NCI-H460 (cell line): ENCODE results near the gene PCMT1. TPM values are rescaled to one million over a fixed set of nuclear protein-coding genes. Genes with fewer than 3 reads are reported as not detected.
A peak's percentile ranks its signal among the peaks of the same experiment; 100 is the strongest.
"Not testable (repeated sequence)": the region's sequence is repeated elsewhere in the genome, so short reads cannot be mapped to it uniquely, and the experiment has no call there.

Experiments used
- DNase-seq: peaks from one replicate; pipeline ENCODE4 v3.0.0-alpha.2; 2016; ENCODE audit warnings: low read depth; ENCODE audit errors: extremely low read depth
- total RNA-seq: library from RNA; depleted of rRNA; stranded (reverse); fragments of >200 nt; shearing (Covaris generic); gene quantifications from 2 replicates; pipeline ENCODE4 v1.2.3, GENCODE V29; 2014

PCMT1 gene
- total RNA-seq, 1 experiment from 2014 or later = 86.6 TPM

DNA sequence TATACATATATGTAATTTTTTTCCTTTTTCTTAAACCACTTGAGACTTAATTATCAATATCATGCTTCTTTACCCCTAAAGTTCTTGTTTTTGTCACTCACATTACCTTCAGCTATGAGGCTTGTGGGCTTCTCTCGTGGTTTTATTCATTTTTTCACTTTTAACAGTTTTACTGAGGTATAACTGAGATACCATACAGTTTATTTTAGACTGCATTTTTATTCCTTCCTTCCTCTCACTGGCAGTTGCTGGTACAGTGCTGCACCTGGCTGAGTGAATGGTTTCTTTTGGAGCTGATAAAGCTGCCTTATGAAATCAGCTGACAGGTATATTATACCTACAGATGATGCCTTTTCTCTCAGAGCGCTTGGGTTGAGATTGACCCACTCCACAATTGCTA is 60.3 kb downstream of the PCMT1 start:
- DNase-seq = no peak

DNA sequence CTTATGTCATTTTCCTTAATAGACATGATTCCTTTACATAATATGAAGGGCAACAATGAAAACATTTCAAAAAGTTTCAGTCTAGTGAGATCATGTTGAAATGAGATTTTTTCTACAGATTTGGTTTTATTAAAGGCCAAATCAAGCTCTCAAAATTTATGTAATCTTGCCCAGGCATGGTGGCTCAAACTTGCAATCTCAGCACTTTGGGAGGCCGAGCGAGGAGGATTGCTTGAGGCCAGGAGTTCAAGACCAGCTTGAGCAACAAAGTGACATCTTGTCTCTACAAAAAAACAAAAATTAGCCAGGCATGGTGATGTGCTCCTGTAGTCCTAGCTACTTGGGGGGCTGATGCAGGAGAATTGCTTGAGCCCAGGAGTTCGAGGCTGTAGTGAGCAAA is 63.8 kb downstream of the PCMT1 start:
- no peak for DNase-seq

DNA sequence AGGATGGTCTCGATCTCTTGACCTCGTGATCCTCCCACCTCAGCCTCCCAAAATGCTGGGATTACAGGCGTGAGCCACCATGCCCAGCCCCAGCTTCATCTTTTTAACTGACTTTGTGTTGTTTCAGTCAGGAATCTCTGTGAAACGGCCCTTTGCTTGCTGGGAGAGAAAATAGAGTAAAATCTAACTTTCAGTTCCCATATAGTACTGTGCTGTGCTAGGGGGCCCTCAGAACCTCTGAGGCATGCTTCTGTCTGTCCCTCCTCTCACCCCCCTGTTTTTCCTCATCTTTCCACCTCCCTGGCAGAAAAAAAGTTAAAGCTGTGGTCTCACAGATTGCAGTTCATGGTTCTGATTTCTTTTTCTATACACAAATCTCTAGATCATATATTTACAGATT is 66.2 kb downstream of the PCMT1 start:
- DNase-seq = no peak

DNA sequence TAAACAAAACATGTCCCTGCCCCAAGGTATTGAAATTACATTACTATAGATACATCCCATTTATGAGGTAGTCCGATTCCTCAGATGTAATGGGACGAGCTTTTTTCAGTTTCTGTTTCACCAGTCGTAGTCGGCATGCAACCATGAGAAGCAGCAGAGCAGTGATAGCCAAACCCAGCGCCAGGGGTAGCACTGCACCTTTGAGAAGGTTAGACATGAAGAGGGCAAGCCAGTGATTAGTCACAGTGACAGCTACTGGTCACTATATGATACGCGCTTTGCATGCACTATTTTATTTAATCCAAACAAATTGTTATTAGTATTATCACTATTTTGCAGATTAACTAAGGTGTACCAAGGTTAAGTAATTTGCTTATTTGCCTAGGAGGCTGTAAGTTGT is 71.0 kb downstream of the PCMT1 start:
- DNase-seq = no peak

DNA sequence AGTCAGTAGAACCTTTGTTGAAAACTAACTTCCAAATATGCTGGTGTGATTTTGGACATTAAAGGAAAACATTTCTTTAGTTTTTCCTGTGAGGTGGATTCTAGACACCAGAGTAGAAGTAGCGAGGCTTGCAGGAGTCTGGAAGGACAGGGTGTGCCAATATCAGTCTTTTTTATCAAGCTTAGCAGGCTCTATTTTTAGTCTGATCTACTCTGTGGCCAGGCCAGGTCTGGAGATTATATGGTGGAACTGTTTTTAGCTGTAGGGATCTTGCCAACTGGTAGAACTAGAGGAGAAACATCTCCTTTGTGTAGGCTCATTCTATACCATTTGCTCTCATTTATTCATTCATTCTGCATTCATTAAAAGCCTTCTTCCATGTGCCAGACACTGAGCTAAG is 72.0 kb downstream of the PCMT1 start:
- DNase-seq = no peak

DNA sequence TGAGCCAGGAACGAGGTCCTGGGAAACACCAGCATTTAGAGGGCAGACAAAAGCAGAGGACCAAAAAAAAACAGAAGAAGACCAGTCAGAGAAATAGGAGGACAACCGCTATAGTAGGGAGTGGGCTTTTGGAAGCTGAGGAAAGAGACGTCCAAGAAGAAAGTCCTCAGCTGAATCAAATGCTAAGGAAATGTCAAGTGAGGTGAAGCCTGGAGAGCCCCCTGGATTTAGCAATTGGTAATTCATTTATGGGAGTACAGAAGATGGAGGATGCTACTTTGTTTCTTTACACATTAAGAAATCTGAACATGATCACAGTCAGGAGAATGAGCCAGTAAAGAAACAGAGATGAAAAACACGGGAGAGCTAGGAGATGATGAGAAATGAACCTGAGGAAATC is 73.5 kb downstream of the PCMT1 start:
- no peak for DNase-seq

DNA sequence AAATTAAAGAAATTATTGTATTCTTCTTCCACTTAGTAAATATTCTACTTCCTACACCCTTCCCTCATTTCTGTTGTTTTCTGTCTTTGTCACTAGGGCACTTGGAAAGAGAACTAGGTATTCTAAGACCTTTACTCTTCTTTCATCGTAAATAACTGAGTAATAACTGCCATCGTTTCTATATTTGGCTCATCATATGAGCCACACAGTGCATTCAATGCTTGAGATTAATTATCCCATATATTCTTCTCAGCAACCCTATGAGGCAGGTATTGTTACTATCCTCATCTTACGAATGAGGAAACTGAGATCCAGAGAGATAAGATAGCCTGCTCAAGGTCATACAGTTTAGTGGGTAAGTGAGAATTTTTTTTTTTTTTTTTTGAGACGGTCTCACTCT is 75.8 kb downstream of the PCMT1 start:
- DNase-seq = no peak

DNA sequence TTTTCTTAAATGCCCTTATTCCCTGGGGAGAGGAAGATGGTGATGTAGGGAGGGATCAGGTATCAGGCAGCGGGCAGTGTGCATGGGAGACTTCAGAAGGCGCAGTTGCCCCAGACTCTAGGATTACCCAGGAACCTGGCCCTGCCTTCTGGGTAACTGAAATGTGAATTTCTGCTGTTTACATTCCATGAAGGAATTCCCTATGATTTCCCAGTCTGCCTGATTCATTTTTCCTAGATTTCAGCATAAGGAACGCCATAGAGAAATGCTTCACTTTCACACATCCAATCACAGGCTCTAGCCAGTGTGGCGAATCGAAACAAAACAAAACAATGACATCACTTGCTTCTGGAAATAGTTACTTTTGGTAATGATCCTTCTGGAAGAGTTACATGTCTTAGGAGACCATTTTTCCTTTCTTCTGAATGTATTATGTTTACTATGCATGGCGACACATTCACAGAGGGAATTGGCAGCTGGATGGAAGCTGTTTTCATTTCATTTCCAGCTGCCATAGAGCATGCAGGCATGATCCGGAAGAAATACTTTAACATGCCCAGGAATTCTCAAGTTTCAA is 81.3 kb downstream of the PCMT1 start:
- DNase-seq = no peak

DNA sequence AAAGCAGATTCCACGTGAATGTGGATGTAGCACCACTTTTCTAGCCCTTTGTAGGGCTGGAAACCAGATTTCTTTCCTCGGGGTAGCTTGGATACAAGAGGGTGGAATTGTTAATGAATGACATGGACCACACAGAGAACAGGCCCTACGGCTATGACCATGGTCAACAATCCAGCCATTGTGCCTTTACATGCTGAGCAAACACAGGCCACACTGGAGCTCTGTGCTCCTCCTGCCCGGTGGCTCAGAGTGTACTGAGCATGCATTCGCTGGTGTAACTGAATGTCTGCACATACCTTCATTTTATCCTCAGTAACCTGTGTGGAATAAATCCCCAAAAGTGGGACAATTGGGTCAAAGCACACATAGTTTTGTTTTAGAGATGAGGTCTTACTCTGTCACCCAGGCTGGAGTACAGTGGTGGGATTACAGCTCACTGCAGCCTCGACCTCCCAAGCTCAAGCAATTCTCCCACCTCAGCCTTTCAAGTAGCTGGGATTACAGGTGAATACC is 81.8 kb downstream of the PCMT1 start:
- no peak for DNase-seq

DNA sequence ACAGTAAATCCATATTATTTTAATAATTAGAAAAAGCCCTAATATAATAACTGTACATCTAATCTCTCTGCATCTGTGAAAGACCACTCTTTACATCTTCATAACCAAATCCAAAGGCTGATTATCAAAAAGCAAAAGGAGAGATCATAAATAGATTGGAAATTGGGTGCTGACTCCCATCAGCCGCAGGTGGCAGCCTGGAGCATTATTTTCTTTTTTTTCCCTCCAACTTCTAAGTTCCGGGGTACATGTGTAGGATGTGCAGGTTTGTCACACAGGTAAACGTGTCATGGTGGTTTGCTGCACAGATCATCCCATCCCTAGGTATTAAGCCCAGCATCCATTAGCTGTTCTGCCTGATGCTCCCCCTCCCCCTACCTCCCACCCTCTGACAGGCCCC is 84.1 kb downstream of the PCMT1 start:
- DNase-seq = no peak

DNA sequence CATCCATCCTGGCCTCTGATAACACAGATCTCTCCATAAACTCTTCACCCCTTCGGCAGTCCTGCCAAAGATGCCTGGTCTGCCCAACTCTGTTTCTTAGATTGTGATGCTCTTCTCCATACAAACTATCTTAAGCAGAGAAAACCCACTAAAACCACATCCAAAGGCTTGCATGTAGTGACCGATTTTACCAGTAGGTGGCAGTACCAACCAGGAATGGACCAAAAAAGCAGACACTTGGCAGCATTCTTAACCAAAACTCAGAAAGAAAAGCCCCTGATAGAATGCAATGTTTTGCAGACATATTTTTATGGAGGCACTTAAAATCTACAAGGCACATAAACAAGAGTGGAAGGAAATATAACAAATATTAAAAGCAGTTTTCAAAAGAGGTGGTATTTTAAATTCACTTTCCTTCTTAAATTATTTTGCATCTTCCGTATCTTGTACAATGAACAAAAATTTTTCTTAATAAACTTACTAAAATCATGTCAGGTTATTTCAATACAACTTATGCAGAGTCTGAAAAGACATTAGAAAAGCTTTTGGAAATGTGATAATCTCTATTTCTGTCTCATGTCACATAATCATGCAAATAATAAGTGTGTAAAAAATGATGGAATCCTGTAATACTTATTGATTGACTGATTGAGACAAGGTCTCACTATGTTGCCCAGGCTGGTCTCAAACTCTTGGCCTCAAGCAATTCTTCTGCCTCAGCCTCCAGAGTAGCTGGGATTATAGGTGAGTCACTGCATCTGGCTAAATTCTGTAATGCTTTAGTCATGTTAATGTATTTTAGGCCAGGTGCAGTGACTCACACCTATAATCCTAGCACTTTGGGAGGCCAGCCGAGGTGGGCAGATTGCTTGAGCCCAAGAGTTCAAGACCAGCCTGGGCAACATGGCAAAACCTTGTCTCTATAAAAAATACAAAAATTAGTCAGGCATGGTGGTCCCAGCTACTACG is 85.3 kb downstream of the PCMT1 start:
- DNase-seq = peak; percentile 51

DNA sequence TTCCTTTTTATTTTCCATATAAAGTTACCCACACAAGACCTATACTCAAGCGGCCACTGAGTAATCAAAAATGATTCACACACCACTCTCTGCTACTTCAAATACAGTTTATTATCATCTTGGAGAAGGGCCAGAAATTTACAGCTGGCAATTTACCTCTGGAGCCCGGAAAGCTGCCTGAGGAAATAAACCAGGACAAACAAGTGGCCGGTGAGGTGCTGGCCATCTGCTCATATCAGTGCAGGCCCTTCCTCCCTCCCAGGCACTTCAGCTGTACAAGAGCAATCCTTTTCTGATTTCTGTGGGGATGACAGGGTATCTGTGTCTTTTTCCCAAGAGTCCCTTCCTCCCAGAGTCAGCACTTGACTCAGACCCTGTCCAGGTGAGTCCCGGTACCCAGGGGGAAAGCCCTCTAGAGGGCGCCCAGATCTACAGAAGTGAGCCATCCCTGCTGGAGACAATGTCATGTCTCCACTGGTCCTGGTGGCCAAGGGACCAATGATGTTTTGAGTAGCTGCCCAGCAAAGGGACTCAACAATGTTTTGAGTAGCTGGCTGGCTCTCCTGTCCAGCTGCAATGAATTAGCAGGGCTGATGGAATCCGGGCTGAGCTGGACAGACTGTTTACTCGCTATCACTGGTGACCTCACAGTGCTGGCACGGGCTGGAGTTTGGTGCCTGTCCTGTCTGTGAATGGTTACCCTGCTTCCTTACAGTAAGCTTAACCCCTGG is 91.0 kb downstream of the PCMT1 start:
- DNase-seq = no peak

DNA sequence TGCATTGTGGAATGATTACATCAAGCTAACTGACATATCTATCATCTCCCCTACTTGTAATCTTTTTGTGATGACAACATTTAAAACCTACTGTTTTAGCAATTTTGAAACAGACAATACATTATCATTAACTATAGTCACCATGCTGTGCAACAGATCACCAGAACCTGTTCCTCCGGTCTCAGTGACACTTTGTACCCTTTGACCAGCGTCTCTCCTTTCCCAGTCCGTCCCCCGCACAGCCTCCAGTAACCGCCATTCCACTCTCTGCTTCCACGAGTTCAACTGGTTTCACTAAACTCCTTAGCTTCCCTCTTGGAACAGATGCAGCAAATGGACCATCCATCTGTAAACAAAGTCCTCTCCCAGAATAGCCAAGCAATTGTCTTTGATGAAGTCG is 92.8 kb downstream of the PCMT1 start:
- no peak for DNase-seq

DNA sequence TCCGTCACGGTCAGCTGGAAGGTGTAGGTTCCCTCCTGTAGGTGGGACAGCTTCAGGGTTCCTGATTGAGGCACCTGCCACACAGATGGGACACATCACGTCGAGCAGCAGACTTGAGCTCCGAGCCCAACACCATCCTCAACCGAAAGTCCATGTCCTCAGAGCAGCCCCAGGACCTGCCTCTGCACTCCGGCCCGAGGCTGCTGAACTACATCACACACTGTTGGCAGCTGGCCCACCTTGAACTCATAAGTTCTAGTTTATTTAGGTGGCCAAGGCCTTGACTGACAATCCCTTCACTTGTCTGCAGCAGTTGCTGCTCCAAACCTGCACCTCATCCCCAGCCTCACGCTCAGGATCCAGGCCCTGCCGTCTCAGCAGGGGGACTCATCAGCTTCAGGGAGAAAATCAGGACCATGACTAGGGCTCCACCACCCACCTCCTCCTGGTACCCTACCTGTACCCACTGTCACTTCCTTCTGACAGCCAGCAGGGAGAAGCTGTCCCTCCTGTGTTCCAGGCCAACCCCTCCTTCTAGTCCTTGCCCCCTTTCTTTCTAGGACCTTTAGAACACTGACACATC is 93.6 kb downstream of the PCMT1 start:
- no peak for DNase-seq

DNA sequence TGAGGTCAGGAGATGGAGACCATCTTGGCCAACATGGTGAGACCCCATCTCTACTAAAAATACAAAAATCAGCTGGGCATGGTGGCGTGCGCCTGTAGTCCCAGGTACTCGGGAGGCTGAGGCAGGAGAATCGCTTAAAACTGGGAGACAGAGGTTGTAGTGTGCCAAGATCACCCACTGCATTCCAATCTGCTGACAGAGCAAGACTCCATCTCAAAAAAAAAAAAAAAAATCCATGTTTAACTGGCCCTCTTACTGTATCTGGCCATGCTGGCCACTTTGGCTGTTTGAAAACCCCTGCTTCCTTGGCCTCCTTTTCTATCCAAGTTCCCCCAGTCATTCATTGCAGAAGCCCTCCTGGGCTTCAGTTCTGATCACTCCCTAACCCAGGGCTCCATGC is 94.5 kb downstream of the PCMT1 start:
- DNase-seq = not testable (repeated sequence)

DNA sequence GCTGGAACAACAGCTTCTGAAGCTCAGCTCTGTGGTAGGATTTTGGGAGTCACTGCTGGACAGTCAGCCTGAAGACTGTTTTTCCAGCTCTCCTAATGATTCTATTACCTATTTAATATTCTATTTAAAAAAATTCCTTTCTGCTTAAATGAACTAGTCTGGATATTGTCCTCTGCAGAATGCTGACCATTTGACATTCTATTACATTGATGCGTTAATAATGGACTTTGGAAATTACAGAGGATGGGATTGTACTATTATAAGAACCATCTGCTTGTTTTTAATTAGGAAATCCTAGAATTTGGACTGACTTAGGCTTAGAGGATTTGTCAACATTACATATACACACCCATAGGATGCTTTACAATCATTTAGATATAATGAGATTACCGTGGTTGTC is 94.9 kb downstream of the PCMT1 start:
- no peak for DNase-seq

DNA sequence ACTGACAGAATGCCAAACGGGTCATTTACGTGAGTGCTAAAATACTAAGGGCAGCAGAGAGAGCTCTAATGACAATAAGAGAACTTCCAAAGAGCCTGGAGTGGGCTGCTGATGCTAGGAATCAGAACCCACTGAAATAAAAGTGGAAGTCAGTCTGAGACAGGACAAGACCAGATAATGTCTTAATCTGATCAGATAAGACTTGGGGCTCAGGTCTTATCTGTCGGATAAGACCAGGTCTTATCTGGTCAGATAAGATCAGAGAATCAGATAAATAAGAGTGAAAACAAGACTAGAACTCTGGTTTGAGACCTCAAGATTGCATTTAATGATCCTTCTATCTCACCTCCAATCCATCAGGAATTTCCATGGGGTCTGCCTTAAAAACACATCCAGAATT is 96.0 kb downstream of the PCMT1 start:
- DNase-seq = no peak

DNA sequence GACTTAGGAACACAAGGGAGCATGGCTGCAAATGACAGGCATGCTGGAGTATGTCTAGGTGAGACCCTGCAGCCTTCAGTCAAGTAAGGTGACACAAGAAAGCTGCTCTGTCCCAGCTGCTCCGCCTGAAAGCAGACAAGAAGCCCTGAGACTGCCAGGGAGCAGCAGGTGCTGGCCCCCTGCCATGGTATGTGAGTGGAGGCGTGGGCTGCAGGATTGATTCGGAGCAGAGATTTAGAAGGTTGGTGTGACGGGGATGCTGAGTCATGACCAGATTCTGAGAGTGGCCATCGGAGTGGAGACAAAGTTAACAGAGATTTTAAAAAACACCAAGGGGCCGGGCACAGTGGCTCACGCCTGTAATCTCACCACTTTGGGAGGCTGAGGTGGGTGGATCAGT is 96.8 kb downstream of the PCMT1 start:
- no peak for DNase-seq

DNA sequence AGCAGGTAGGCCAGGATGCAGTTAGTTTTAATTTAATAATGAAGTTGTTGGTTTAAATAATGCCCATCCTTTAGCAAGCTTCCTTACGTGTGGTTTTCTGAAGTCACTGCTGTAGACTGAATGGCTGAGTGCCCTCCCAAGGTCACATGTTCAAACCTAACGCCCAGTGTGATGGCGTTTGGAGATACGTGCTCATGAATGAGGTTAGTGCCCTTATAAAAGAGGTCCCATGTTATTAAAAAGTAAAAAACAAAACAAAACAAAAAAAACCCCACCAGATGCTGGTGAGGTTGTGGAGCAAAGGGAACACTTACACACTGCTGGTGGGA is 98.4 kb downstream of the PCMT1 start:
- no peak for DNase-seq

DNA sequence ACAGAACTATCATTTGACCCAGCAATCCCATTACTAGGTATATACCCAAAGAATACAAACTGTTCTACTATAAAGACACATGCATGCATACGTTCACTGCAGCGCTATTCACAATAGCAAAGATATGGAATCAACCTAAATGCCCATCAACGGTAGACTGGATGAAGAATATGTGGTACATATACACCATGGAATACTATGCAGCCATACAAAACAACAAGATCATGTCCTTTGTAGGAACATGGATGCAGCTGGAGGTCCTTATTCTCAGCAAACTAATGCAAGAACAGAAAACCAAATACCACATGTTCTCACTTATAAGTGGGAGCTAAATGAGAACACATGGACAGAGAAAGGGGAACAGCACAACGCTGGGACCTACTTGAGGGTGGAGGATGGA is 98.8 kb downstream of the PCMT1 start:
- not testable (repeated sequence) for DNase-seq

DNA sequence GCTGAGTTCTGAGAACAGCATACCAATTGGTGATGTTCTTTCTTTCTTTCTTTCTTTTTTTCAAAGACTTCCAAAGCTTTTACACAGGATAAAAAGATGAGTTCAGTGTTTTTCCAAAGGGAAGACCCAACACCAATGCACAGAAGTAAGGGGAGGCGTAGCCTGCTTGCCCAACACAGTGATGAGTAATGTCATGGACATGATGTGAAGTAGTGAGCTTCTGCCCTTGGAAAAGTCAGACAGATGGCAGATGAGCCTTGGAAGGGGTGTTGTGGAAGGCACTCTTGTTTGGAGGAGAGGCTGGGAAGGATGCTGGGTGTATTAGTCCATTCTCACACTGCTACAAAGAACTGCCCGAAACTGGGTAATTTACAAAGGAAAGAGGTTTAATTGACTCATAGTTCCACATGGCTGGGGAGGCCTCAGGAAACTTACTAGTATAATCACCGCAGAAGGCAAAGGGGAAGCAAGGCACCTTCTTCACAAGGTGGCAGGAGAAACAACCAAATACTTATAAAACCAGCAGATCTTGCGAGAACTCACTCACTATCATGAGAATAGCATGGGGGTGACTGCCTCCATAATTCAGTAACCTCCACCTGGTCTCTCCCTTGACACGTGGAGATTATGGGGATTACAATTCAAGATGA is 102.0 kb downstream of the PCMT1 start:
- no peak for DNase-seq
